OCI-LY7 (cell line): ENCODE data around the gene FAXC. TPM values are rescaled to one million over a fixed set of nuclear protein-coding genes. Genes with fewer than 3 reads are reported as not detected.

ENCODE experiments used
- BruUV-seq: library from RNA; stranded (reverse); fragments of 400-500 nt; replicated peaks from 2 replicates; lab custom pipeline; 2021; lab: Mats Ljungman, UMichigan
- CTCF ChIA-PET: fragments of 300-600 bp; sonication (Branson Sonifier 250); formaldehyde crosslinking; loops from one replicate; lab custom pipeline; 2022; ENCODE audit warnings: antibody characterized with exemption; ENCODE audit not compliant: unreplicated experiment; lab: Charles Lee
- POLR2A ChIA-PET: fragments of 300-600 bp; sonication (Branson Sonifier 250); formaldehyde crosslinking; loops from one replicate; lab custom pipeline; 2022; ENCODE audit warnings: antibody characterized with exemption; lab: Charles Lee
- DNase-seq: peaks from one replicate; pipeline ENCODE4 v3.0.0-alpha.2; 2015; ENCODE audit warnings: low spot score
- H2AFZ ChIP-seq: fragments of 200-600 bp; sonication (generic), shearing (Covaris generic); 2 replicates; pipeline ENCODE4 v1.6.1; 2014; ENCODE audit warnings: mild to moderate bottlenecking, antibody characterized with exemption, low read length, moderate library complexity
- H3K27ac ChIP-seq: fragments of 200-600 bp; sonication (generic); 2 replicates; pipeline ENCODE4 v1.5.1; 2014; ENCODE audit warnings: mixed run types, low read depth, mild to moderate bottlenecking, moderate library complexity, low read length, inconsistent platforms; ENCODE audit not compliant: poor library complexity, severe bottlenecking
- H3K36me3 ChIP-seq: fragments of 200-600 bp; sonication (generic); 2 replicates; pipeline ENCODE4 v1.6.1; 2014; ENCODE audit warnings: mild to moderate bottlenecking, antibody characterized with exemption, low read length, moderate library complexity, mixed read lengths; ENCODE audit not compliant: insufficient read depth
- H3K4me1 ChIP-seq: fragments of 200-600 bp; sonication (generic); 2 replicates; pipeline ENCODE4 v1.5.1; 2014; ENCODE audit warnings: mild to moderate bottlenecking, low read length; ENCODE audit not compliant: insufficient read depth, poor library complexity, severe bottlenecking
- H3K4me2 ChIP-seq: fragments of 200-600 bp; sonication (generic); 2 replicates; pipeline ENCODE4 v1.6.1; 2014; ENCODE audit warnings: mild to moderate bottlenecking, low read length
- H3K4me3 ChIP-seq: fragments of 200-600 bp; sonication (generic); 2 replicates; pipeline ENCODE4 v1.5.1; 2014; ENCODE audit warnings: mild to moderate bottlenecking, low read depth, low read length; ENCODE audit not compliant: poor library complexity, severe bottlenecking
- H3K79me2 ChIP-seq: fragments of 200-600 bp; sonication (generic); 2 replicates; pipeline ENCODE4 v1.6.1; 2016; ENCODE audit warnings: low read depth, mild to moderate bottlenecking, low read length, moderate library complexity, mixed read lengths; ENCODE audit not compliant: insufficient read depth
- H3K9me2 ChIP-seq: fragments of 200-600 bp; sonication (generic); 2 replicates; pipeline ENCODE4 v1.6.1; 2016; ENCODE audit warnings: mild to moderate bottlenecking, low read length, mixed read lengths; ENCODE audit not compliant: insufficient read depth
- H3K9me3 ChIP-seq: fragments of 200-600 bp; sonication (generic); 2 replicates; pipeline ENCODE4 v1.6.1; 2014; ENCODE audit warnings: mild to moderate bottlenecking, mixed run types, low read length, mixed read lengths
- H4K20me1 ChIP-seq: fragments of 200-600 bp; sonication (generic); 2 replicates; pipeline ENCODE4 v1.6.1; 2014; ENCODE audit warnings: mild to moderate bottlenecking, antibody characterized with exemption, low read length, moderate library complexity, mixed read lengths; ENCODE audit not compliant: insufficient read depth
- CTCF ChIP-seq: fragments of 200-600 bp; sonication (generic); conservative IDR thresholded peaks from 2 replicates; pipeline ENCODE4 v1.5.1; 2014; ENCODE audit warnings: mild to moderate bottlenecking, antibody characterized with exemption, low read length, moderate library complexity, mixed read lengths
- EZH2phosphoT487 ChIP-seq: fragments of 200-600 bp; sonication (generic); IDR thresholded peaks from 2 replicates; pipeline ENCODE4 v1.6.1; 2018; ENCODE audit warnings: low read depth, borderline replicate concordance, mild to moderate bottlenecking, mixed run types, antibody characterized with exemption, low read length, moderate library complexity, mixed read lengths
- intact Hi-C: fragments of 100-400 bp; cut with micrococcal nuclease; formaldehyde crosslinking; loops from one replicate; pipeline ENCODE4 v1.10.0; 2022; ENCODE audit not compliant: unreplicated experiment
- total RNA-seq, 2 experiments: library from RNA; depleted of rRNA in 1 of 2; stranded (reverse); fragments of >200 nt in 1 of 2; shearing (Covaris generic) in 1 of 2; gene quantifications; 2 replicates each; pipeline ENCODE4 v1.2.3, GENCODE V29; 2014 to 2022

Gene FAXC
- total RNA-seq, 2 experiments from 2014 or later, result not detected

- Histone ChIP-seq H3K4me1 (no peaks in the 10 kb centered on the region), H3K4me2 (no peak overlapping the region), H2AFZ (no peak overlapping the region), H4K20me1 (no peaks in the 10 kb centered on the region), H3K9me3 (no peaks in the 10 kb centered on the region), H3K79me2 (no peaks in the 10 kb centered on the region), H3K27ac (no peak overlapping the region), H3K4me3 (no peak overlapping the region), H3K9me2 (no peaks in the 10 kb centered on the region), H3K36me3 (no peaks in the 10 kb centered on the region)
- intact Hi-C loops, result no loop called here
- BruUV-seq, result no TSS peak
- TF ChIP-seq EZH2phosphoT487, result no peak
- TF ChIP-seq CTCF, result no peak
- ChIA-PET CTCF (no interaction called here), POLR2A (no interaction called here)
- DNase-seq, result no peak
These were observed 97.1 kb downstream of the FAXC start for GRCh38 chr6:99252421-99252820.

- Histone ChIP-seq H3K79me2 (no peaks in the 10 kb centered on the region), H3K9me2 (no peaks in the 10 kb centered on the region), H3K9me3 (no peaks in the 10 kb centered on the region), H3K27ac (no peak overlapping the region), H4K20me1 (no peaks in the 10 kb centered on the region), H3K4me2 (no peak overlapping the region), H2AFZ (no peak overlapping the region), H3K36me3 (no peaks in the 10 kb centered on the region), H3K4me3 (no peak overlapping the region), H3K4me1 (no peaks in the 10 kb centered on the region)
- BruUV-seq, result no TSS peak
- TF ChIP-seq CTCF, result no peak
- TF ChIP-seq EZH2phosphoT487, result no peak
- intact Hi-C loops, result no loop called here
- CTCF ChIA-PET, result no interaction called here
- POLR2A ChIA-PET, result no interaction called here
- DNase-seq, result no peak
These were observed 99.0 kb downstream of the FAXC start for GRCh38 chr6:99250476-99250875.

- no TSS peak for BruUV-seq
- Histone ChIP-seq H3K79me2 (no peaks in the 10 kb centered on the region), H4K20me1 (no peaks in the 10 kb centered on the region), H3K4me1 (no peaks in the 10 kb centered on the region), H3K4me2 (no peak overlapping the region), H3K9me2 (no peaks in the 10 kb centered on the region), H2AFZ (no peak overlapping the region), H3K4me3 (no peak overlapping the region), H3K27ac (no peak overlapping the region), H3K36me3 (no peaks in the 10 kb centered on the region), H3K9me3 (no peaks in the 10 kb centered on the region)
- no peak for DNase-seq
- ChIA-PET POLR2A (no interaction called here), CTCF (no interaction called here)
- intact Hi-C loops, result loop anchor here (10.0 kb wide), 1 partner anchor 92 kb away; no protein-coding TSS in a partner anchor
- TF ChIP-seq EZH2phosphoT487 (no peak), CTCF (no peak)
These were observed 102.9 kb downstream of the FAXC start for GRCh38 chr6:99246602-99247001.
